NCI-H524 (cell line): ENCODE results near the gene MRPL36.
"Not testable (repeated sequence)": the region's sequence is repeated elsewhere in the genome, so short reads cannot be mapped to it uniquely, and the experiment has no call there.

Experiments
- DNase-seq, 2 experiments: peaks; one replicate each; lab custom pipeline; 2025; lab: John Stamatoyannopoulos, UW

MRPL36 gene

DNA sequence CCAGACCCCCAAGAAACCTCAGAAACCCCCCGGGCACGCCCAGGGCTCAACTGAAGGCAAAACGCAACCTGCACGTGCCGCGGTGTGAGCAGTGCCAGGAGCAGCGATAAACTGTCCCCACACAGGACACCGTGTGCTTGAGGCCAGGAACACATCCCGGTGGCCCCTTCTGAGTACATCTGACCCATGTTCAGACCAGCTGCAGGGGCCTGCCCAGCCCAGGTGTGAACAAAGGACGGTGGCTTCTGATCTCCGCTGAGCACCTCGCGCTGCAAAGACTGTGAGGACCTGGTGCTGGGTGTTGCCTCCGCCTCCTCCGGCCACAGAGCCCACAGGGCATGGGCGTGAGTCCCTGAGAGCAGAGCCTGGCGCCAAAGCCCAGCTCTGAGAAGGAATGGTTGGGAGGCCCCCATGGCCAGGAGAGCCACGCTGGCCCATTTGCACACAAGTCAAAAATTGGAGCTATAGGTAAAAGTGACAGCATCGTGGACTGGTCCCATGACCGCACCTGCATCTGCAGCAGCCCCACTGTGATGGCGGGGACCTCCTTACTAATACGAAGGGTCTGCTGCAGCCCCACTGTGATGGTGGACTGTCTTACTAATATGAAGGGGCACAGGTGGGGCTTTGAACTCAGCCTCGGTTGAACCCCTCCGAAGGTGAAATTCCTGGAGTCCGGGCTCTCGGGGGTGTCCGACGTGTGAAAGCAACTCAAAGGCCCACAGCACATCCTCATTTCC lies 33.0 kb upstream of the MRPL36 start:
- DNase-seq, result no peak

DNA sequence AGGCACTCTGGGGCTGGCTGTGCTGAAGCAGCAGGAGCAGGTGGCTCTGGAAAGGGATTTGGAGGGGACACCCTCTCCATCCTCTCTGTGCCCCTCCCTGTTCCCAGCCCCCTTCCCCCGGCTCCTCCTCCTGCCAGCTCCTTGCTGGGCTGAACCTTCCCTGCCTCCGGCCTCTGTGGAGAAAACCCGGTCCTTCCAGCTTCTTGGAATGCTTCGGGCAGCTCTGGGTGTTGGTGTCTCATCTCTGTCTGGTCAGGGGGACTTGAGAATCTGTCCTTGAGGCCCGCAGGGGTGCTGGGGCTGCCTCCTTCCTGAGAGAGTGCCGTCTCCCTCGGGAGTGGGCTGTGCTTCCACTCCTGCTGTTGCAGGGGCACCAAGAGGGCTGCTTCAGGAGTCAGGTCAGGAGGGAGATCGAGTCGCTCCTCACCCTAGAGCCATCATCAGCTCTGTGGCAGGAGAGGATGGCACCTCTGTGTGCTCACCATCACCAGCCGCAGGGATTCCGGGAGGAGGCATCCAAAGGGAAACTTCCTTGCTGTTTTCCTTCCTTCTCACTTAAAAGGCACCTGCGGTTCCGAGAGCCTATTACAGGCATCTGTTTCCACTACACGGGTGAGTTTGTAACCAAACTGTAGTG lies 32.2 kb upstream of the MRPL36 start:
- DNase-seq, result peak; percentile 58 to 83

DNA sequence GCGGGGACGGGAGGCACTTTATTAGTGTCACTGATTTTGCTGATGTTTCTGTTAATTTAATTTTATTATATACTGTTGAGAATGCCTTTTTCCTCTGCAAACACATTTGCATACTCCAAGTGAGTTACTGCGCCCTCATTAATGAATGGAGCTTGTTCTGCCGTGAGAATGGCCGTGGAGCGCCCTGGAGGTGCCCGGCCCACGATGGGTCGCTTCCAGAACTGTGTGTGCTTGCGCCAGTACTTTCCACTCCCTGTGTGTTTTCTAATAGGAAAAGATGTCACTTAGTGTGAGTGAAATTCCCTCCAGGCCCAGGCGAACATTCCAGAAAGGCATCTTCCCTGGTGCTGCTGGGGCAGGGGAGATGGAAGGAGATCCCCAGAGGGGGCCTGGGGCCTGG lies 31.6 kb upstream of the MRPL36 start:
- DNase-seq, result no peak

DNA sequence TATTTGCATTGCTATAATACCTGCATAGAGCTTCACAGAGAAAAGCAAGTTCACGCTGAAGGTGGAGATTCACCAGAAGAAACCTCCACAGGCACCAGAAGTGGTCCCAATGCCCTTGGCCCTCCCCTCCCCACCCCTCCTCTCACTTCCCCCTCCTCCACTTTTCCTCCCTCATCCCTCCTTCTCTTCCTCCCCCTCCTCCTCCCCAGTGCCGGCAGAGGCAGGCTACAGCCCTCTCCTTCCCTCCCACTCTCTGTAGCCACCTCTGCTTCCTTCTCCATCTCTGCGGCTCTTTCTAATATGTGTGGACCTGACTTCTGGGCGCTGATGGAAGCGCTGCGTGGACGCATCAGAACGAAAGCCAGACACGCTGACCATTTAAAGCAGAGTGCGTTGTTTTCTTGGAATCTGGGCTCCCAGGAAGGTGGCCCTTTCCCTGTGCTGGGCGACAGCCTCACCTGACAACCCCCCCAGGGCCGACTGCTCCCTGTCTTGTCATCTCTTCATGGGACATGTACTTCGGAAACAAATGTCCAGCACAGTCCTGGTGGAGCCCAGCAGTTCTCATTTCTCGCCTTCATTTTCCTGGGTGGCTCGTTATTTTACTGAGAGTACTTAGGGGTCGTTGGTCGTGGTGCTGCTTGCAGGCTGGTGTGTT lies 31.1 kb upstream of the MRPL36 start:
- no peak for DNase-seq

DNA sequence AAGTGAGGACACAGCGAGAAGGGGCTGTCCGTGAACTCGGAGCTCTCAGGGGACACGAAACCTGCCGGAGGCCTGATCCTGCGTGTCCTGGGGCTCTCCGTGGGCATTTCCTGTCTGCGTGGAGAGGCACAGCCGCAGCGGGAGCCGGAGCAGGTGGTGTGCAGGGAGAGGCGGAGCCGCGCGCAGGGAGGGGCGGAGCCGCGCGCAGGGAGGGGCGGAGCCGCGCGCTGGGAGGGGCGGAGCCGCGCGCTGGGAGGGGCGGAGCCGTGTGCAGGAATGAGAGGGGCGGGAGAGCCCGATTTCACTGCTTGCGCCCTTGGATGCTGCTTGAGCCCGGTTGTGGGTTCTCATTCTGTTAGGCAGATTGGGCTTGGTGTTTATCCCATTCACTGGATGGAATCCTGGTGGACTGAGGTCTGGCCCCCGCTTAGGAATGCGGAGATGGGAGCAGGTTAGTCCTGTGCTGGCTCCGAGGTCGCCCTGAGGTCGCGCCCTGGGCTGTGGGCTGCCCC lies 28.3 kb upstream of the MRPL36 start:
- no peak for DNase-seq

DNA sequence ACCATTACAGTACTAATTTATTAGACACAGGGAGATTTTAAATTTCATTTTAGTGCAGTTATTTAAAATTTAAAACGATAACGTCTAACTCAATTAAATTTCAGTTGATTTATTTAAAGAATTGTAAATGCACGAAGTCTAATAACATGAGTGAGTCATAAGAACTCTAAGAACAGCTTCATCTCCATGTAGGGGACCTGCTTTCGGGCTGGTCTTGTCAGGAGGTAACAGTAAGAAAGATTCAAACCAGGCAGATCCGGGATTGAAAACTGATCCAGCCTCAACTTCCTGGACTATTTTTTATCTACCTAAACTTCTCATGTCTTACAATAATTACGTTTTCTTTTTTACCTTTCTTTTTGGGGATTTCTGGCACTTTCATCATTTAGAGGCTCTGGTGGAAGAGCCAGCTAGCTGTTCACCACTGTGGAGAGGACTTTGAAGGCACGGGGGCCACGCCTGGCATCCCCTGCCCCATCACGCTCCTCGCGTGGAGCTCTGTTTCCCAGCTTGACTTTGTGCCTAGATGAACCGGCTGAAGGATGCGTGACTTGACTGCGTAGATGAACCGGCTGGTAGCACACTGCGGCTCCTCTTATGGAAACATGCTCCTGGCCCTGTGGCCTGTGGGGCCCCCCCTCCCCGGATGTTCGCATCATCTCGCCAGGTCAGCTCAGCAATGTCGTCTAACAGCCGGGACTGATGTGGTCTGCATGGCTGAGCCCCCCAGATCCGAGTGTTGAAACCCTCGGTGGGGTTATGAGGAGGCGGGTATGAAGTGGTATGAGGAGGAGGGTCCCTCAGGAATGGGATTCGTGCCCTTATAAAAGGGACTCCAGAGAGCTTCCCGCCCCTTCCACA lies 27.6 kb upstream of the MRPL36 start:
- no peak for DNase-seq

DNA sequence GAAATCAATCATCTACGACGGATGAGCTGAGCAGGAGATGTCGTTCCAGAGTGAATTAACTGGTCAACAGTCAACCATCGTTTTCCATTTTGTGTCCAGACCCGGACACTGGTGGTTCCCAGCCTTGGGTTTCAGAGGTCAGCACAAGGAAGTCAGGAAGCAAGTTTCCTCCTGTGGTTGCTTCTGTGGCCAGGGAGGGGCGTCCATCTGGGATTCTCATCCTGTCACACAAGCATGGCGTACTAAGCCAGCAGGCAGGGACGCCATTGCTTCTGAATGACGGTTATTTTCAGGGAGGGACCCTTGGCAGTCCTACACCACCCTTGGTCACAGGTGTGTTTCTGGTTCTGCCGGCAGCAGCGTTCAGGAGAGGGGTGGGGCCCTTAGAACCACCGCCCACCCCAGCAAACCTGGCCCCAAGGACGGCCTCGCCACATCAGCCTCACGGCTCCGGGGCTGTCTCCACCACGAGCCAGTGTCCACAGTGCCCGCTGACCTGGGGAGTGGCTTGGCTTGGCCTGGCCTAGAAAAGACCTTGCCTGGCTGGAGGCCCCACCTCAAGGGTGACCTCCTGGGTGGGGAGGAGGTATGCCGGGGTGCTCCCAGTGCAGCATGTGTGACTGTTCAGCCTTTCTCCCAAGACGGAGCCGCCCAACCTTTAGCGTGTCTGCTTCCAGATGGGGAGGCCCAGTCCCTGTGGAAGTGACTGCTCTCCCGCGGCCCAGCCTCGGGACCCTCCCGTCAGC lies 26.8 kb upstream of the MRPL36 start:
- DNase-seq, result no peak

DNA sequence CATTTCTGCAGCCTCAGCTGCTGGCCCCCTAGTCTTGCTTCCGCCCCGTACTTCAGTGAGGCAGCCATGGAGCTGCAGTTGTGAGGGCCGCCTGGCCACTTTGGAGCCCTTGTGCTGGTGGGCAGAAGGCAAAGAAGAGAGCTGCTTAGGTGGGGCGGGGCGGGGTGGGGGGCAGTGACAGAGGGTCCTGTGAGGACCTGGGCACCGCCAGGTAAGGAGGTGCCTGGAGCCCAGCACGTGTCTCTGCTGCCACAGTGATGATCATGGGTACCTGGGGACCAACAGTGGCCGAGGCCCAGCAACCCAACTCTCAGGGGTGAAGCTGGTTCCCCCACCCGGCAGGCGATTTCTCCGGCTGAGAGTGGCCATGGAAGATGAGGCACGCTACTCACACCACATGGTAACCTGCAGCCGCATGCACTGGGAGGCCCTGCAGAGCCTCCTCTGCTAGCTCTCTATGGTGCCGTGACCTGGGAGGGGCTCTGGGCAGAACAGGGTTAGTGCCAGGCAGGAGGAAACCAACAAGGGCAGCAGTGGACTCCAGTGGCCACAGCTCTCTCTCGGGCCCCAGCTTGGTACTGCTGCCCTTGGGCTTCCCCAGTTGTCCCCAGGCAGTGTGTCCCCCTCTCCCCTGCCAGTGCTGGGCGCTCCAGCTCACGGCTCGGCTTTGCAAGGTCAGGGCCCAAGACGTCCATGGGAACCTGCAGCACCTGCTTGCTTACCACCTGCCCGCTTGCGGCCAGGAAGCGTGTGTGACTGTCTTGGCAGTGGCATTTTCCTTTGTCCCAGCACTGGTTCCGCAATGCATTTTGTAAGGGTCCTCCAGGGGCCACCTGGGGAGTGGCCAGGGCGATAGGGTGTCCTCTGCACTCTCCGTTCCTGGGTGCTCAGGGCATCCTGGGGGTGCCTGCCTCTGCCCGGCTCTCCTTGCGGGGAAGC lies 25.5 kb upstream of the MRPL36 start:
- DNase-seq, result no peak

DNA sequence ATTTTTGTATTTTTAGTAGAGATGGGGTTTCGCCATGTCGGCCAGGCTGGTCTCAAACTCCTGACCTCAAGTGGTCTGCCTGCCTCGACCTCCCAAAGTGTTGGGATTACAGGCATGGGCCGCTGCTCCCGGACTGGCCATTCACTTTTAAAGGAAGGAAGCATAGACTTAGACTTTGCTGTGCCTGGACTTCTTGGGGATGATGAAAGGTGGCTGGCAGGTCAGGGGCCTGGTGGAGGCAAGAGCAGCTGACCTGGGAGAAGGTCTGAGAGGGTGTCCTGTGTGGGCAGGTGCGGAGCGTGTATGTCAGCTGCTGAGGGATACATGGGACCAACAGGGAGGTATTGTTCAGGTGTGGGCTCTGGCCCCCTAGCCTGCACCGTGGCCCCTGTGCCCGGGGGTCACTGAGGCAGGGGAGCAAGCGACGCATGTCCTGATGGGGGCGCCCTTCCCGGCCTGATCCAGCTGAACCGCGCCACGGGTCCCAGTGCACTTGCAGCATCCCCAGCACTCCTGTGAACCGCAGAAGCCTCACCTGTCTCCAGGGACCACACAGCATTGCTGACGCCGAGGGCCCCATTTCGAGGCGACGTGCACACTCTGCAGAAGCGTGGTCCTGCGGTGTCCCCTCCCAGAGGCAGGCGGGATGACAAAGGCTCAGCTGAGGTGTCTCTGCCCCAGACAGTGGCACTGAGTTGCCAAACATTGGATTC lies 24.6 kb upstream of the MRPL36 start:
- no peak for DNase-seq

DNA sequence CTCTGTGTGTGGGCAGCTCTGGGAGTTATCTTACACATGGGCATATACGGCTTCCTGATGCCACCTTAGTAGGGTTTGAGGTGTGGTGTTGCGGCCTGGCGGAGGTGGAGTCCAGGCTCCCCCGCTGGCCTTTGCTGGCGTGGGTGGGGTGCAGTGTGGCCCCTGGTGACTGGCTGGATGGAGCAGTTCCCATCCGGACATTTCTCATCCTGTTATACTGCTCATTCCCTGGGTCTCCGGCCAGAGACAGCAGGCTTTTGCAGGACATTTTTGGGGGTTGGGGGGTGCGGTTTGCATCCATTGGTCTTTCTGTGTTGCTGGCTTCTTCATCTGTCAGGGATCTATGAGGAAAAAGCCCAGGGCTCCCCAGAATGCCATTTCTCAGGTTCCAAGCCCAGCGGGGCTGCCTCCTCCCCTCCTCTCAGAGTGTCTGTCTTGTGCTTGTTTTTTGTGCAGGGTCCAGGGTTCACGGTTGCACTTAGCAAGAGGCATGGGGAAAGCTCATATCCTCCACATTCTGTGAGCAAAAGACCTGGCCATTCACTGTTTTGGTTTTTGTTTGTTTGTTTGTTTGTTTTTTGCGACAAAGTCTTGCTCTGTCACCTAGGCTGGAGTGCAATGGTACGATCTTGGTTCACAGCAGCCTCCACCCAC lies 23.9 kb upstream of the MRPL36 start:
- no peak for DNase-seq

DNA sequence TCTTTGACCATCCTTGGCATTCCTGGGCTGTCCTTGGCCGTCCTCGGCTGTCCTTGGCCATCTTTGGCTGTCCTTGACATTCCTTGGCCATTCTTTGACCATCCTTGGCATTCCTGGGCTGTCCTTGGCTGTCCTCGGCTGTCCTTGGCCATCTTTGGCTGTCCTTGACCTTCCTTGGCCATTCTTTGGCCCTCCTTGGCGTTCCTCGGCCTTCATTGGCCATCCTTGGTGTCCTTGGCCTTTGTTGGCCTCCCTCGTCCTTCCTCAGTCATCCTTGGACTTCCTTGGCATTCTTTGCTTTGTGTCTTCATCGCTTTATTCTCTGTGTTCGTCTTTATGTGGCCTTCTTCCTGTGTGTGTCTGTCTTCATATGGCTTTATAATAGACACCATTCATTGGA lies 22.2 kb upstream of the MRPL36 start:
- no peak for DNase-seq

DNA sequence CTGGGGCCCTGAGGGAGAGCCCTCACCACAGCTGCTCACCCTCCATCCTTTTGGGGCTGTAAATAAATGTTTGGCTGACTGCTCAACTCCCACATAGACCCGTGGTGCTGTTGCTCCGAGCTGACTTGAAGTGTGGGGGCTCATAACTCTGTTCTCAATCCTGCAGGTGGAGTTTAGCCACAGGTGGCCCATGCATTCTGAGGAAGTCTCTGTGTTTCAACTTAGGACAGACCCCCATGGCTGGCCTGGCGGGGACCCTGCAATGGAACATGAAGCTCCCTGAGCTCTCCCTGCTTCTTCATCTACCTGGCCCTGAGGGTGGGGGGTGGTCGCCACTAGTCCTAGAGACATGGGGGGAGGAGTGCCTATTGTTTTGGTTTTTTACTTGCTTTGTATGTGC lies 21.3 kb upstream of the MRPL36 start:
- DNase-seq, result no peak

DNA sequence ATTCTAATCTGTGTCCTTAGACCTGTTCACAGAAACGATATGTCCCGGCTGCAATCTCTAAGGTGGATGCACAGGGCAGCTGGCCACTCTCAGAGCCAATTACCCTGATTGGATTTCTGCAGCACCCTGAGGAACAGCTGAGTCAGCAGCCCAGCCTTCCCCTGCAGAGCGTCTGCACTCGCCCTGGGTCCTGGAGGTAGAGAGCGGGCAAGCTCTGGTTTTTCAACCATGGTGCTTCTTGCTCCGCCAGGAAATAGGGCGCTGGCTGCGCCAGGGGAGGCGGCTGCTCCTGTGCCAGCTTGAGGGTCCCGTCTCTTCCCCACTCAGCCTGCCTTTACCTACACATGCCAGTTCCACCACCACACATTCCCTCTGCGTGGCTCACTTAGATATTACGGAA lies 20.7 kb upstream of the MRPL36 start:
- no peak for DNase-seq

DNA sequence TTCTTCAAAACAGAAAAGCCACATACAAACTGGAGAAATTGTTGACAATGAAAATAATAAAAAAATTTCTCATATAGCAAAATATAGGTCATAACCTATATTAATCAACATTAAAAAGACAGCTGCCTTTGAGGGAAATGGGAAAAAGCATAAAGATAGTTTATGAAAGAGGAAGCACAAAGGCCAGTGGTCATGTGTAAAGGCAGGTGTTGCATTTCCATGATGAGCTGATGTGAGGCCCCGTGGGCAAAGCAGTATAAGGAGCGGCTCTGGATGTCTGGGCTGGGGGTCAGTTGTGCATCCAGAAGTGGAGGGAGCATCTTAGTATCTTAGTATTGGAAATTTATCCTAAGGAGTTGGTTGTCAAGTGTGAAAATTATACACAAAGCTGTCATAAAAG lies 19.8 kb upstream of the MRPL36 start:
- DNase-seq, result no peak

DNA sequence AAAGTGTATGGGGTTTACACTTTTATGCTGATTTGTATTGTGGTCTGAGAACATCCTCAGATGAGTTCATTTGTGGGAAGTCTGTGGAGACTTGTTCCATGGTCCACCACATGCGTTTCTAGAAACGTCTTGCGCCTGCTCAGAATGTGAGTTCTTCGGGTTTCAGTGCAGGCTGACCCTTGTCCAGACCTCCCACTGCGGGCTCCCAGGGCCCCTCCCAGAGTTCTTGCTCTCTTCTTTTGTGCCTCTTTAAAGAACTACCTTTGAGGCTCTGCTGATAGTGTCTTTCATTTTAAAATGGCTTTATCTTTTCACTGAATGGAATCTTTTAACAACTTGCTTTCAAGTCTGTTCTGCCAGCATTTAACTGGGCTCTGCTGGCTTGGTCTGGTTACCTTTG lies 19.1 kb upstream of the MRPL36 start:
- no peak for DNase-seq

DNA sequence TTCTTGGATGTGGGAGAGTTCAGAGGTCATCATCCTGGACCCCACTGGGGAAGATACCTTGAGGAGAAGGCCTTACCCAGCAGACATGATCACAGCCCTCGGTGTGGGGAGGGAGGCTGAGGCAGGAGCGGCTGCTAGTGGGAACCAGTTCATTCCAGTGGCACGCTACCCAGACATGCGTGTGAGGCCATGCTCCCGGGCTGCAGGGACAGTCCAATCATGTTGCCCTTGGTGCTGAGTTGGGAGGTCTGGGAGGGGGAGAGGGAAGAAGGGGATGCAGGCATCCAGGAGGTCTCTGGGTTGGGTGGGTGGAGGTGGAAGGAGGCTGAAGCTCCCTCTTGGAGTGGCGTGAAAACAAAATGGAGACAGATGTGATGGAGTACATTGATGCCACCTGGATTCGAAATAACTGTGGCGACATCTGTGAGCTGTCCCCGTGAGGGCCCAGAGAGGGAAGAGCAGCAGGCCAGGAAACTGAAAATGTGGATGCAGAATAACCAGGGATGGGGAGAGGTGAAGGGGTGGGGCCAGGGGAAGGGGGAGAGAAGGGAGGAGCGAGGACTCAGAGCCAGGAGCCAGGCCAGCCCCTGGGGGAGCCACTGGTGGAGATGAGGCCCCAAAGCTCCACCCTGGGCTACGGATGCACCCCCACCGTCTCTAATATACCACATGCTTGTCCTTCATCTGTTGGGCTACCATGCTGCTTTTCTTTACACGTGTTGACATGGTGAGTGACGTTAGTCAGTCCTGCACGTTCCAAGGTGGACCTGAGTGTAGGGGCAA lies 17.8 kb upstream of the MRPL36 start:
- DNase-seq, result no peak

DNA sequence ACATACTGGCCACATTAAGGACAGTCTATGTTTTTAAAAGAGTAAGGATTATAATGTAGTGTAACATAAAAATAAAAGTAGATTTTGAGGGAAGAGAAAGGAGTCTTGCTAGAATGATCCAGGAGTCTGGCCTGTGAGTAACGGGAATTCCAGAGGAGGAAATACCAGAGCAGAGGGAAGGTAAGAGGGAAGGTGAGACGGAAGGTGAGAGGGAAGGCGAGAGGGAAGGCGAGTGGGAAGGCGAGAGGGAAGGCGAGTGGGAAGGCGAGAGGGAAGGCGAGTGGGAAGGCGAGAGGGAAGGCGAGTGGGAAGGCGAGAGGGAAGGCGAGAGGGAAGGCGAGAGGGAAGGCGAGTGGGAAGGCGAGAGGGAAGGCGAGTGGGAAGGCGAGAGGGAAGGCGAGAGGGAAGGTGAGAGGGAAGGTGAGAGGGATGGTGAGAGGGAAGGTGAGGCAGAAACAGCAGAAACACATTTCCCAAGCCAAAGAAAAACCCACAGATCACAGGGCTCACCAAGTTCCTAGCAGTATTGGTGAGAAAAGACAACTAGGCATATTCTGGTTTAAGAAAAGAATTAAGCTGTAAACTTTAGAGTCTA lies 17.0 kb upstream of the MRPL36 start:
- DNase-seq, result not testable (repeated sequence)

DNA sequence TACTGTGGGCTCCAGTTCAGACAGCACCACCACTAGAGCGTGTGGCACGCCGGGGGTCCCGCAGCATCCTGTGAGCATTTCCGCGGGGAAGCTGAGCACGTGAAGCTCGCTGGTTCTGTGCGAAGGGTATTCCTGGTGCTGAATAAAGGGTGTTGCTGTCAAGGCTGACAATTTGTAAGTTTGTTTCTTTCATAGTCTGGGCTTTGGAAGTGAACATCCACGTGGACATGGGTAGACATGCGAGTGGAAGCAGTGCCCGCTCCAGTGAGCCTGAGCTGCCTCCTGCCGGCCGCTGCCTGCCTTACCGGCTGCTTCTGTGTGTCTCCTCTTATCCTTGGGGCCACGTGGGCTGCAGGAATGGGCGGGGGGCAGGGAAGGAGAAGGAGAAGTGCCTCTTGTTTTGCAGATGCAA lies 16.2 kb upstream of the MRPL36 start:
- DNase-seq, result no peak
